ENCODE measurements around the gene ZNF146.

Gene ZNF146

DNA sequence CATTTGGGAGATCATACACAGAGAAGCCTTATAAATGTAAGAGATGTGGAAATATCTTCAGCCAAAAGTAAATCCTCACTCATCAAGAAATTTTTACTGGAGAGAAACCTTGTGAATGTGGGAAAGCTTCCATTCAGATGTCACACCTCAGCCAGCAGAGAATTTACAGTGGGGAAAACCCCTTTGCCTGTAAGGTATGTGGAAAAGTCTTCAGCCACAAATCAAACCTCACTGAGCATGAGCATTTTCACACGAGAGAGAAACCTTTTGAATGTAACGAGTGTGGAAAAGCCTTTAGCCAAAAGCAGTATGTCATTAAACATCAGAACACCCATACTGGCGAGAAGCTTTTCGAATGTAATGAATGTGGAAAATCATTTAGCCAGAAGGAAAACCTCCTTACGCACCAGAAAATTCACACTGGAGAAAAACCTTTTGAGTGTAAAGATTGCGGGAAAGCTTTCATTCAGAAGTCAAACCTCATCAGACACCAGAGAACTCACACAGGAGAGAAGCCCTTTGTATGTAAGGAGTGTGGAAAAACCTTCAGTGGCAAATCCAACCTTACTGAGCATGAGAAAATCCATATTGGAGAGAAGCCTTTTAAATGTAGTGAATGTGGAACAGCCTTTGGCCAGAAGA, 21.5 kb downstream of the ZNF146 start:
- Histone ChIP-seq H3K4me2 (ENCODE audit: low read length) (no peak overlapping the region), H2AFZ (ENCODE audit: low read depth, low read length) (no peak overlapping the region), H3K36me3 (replicated peaks; ENCODE audit: low read depth, low read length) (peaks cover 72% of the 10 kb centered on the region), H4K20me1 (ENCODE audit: insufficient read depth, low read length) (peaks cover 6% of the 10 kb centered on the region; the same call in 1 of the 2 replicates), H3K4me3 (ENCODE audit: low read length) (no peak overlapping the region), H3K79me2 (ENCODE audit: low read length) (peaks cover 38% of the 10 kb centered on the region), H3K4me1 (ENCODE audit: low read length) (no peaks in the 10 kb centered on the region), H3K9ac (ENCODE audit: low read length) (no peak overlapping the region), H3K9me3 (ENCODE audit: insufficient read depth, low read length) (peaks cover 13% of the 10 kb centered on the region; the same call in 1 of the 2 replicates), H3K27ac (ENCODE audit: low read length) (no peak overlapping the region), H3K27me3 (ENCODE audit: low read depth, low read length) (no peaks in the 10 kb centered on the region)
- TF ChIP-seq EZH2phosphoT487 (IDR thresholded peaks at IDR 0.05; ENCODE audit: low read depth) = no peak
- TF ChIP-seq, protein P1, sequence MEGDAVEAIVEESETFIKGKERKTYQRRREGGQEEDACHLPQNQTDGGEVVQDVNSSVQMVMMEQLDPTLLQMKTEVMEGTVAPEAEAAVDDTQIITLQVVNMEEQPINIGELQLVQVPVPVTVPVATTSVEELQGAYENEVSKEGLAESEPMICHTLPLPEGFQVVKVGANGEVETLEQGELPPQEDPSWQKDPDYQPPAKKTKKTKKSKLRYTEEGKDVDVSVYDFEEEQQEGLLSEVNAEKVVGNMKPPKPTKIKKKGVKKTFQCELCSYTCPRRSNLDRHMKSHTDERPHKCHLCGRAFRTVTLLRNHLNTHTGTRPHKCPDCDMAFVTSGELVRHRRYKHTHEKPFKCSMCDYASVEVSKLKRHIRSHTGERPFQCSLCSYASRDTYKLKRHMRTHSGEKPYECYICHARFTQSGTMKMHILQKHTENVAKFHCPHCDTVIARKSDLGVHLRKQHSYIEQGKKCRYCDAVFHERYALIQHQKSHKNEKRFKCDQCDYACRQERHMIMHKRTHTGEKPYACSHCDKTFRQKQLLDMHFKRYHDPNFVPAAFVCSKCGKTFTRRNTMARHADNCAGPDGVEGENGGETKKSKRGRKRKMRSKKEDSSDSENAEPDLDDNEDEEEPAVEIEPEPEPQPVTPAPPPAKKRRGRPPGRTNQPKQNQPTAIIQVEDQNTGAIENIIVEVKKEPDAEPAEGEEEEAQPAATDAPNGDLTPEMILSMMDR (IDR thresholded peaks at IDR 0.05; ENCODE audit: low read depth, low read length) = no peak

DNA sequence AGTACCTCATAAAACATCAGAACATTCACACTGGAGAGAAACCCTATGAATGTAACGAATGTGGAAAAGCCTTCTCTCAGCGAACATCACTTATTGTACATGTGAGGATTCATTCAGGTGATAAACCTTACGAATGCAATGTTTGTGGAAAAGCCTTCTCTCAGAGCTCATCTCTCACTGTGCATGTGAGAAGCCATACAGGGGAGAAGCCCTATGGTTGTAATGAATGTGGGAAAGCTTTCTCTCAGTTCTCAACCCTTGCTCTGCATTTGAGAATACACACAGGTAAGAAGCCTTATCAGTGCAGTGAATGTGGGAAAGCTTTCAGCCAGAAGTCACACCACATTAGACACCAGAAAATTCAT, 22.0 kb downstream of the ZNF146 start:
- Histone ChIP-seq H3K9me3 (ENCODE audit: insufficient read depth, low read length) (peaks cover 13% of the 10 kb centered on the region; the same call in 1 of the 2 replicates), H4K20me1 (ENCODE audit: insufficient read depth, low read length) (peaks cover 6% of the 10 kb centered on the region; the same call in 1 of the 2 replicates), H3K4me1 (ENCODE audit: low read length) (no peaks in the 10 kb centered on the region), H3K27me3 (ENCODE audit: low read depth, low read length) (no peaks in the 10 kb centered on the region), H3K79me2 (ENCODE audit: low read length) (peaks cover 33% of the 10 kb centered on the region), H3K27ac (ENCODE audit: low read length) (no peak overlapping the region), H3K36me3 (replicated peaks; ENCODE audit: low read depth, low read length) (peaks cover 69% of the 10 kb centered on the region), H3K4me3 (ENCODE audit: low read length) (no peak overlapping the region), H3K9ac (ENCODE audit: low read length) (no peak overlapping the region), H2AFZ (ENCODE audit: low read depth, low read length) (no peak overlapping the region), H3K4me2 (ENCODE audit: low read length) (no peak overlapping the region)
- TF ChIP-seq, protein P1 (IDR thresholded peaks at IDR 0.05; ENCODE audit: low read depth, low read length) = no peak
- TF ChIP-seq EZH2phosphoT487 (IDR thresholded peaks at IDR 0.05; ENCODE audit: low read depth) = no peak

DNA sequence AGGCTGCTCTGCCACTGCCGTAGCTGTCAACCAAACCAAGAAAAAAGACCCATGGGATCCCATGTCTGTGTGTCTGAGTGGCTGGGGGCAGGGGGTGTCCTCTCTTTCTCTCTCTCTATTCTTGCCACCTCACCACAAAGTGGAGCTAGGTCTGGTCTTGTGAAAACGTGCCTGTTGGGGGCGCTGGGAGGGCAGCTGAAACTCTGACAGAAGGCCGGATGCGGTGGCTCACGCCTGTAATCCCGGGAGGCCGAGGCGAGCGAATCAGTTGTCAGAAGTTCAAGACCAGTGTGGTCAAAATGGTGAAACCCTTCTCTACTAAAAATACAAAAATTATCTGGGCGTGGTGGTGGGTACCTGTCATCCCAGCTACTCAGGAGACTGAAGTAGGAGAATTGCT, 29.2 kb downstream of the ZNF146 start:
- Histone ChIP-seq H3K9me3 (ENCODE audit: insufficient read depth, low read length) (no peaks in the 10 kb centered on the region), H3K4me1 (ENCODE audit: low read length) (no peaks in the 10 kb centered on the region), H3K4me2 (ENCODE audit: low read length) (no peak overlapping the region), H3K36me3 (replicated peaks; ENCODE audit: low read depth, low read length) (peaks cover 8% of the 10 kb centered on the region), H3K4me3 (ENCODE audit: low read length) (no peak overlapping the region), H3K79me2 (ENCODE audit: low read length) (no peaks in the 10 kb centered on the region), H3K27me3 (ENCODE audit: low read depth, low read length) (no peaks in the 10 kb centered on the region), H4K20me1 (ENCODE audit: insufficient read depth, low read length) (0 out of 2 replicates have a peak, but pooled peaks cover 3% of the 10 kb centered on the region), H3K9ac (ENCODE audit: low read length) (no peak overlapping the region), H3K27ac (ENCODE audit: low read length) (no peak overlapping the region), H2AFZ (ENCODE audit: low read depth, low read length) (no peak overlapping the region)
- TF ChIP-seq, protein P1 (IDR thresholded peaks at IDR 0.05; ENCODE audit: low read depth, low read length) = no peak
- no peak for TF ChIP-seq EZH2phosphoT487 (IDR thresholded peaks at IDR 0.05; ENCODE audit: low read depth)

DNA sequence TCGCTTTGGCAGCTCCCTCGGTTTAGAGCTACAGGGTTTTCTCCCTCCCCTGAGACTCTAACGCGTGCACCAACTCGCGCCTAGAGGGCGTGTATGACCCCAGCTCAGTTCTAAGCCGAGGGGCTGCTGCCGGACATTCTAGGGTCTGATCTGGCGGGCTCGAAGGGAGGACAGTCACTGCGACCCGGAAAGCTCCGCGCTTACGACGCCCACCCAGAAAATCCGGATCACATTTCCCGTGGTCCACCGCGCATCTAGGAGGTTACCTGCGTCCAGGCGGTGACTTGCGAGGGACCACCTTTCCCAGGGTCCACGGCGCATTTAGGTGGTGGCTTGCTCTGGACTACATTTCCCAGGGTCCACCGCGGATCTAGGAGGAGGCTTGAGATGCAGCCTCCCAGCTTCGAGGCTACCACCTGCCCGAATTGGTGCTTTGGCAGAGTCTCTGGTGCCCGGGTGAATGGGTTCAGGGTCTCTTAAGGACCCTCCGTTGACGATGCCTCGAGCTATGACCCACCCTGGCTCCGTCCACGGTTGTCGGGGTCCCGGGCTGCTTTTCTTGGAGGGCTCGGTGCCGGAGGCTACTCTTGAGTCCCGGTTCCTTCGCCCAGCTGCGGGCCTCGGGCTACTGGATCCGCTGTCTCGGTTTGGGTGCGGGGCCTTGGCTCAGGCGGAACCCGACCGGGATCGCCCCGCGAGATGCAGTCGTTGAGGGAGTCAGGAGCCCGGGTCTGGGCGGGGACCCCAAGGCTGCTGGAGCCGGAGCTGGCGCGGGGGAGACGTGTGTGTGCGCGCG, 30.5 kb downstream of the ZNF146 start:
- Histone ChIP-seq H2AFZ (ENCODE audit: low read depth, low read length) (no peak overlapping the region), H3K4me1 (ENCODE audit: low read length) (no peaks in the 10 kb centered on the region), H4K20me1 (ENCODE audit: insufficient read depth, low read length) (0 out of 2 replicates have a peak, but pooled peaks cover 3% of the 10 kb centered on the region), H3K27me3 (ENCODE audit: low read depth, low read length) (no peaks in the 10 kb centered on the region), H3K9ac (ENCODE audit: low read length) (no peak overlapping the region), H3K9me3 (ENCODE audit: insufficient read depth, low read length) (no peaks in the 10 kb centered on the region), H3K27ac (ENCODE audit: low read length) (no peak overlapping the region), H3K4me3 (ENCODE audit: low read length) (no peak overlapping the region), H3K36me3 (replicated peaks; ENCODE audit: low read depth, low read length) (no peaks in the 10 kb centered on the region), H3K4me2 (ENCODE audit: low read length) (no peak overlapping the region), H3K79me2 (ENCODE audit: low read length) (no peaks in the 10 kb centered on the region)
- no peak for TF ChIP-seq EZH2phosphoT487 (IDR thresholded peaks at IDR 0.05; ENCODE audit: low read depth)
- TF ChIP-seq, protein P1 (IDR thresholded peaks at IDR 0.05; ENCODE audit: low read depth, low read length) = no peak

Data from OCI-LY3 (cell line).